Glomerular visceral epithelial cell (primary cell): ENCODE measurements around the gene OPA3.

Experiments used
- DNase-seq: peaks from one replicate; pipeline ENCODE4 v3.0.0-alpha.2; 2016; ENCODE audit errors: extremely low spot score

Gene OPA3

GRCh38 chr19:45478454-45479238 is 106.0 kb downstream of the OPA3 start:
- peak; percentile 95 for DNase-seq

GRCh38 chr19:45477713-45478453 is 106.7 kb downstream of the OPA3 start:
- DNase-seq: no peak
